Mammary epithelial cell (primary cell): ENCODE measurements around the gene DDX28.

Source experiments
- EZH2 ChIP-seq: IDR thresholded peaks from 2 replicates; pipeline ENCODE4 v1.6.1; 2012; ENCODE audit warnings: low read length, inconsistent platforms, borderline replicate concordance
- TF ChIP-seq, protein P1 (sequence below), 2 donors: IDR thresholded peaks in 1 of 2; conservative IDR thresholded peaks in 1 of 2; 2 replicates each; pipeline ENCODE4 v1.5.1; 2011 to 2012; ENCODE audit warnings: inconsistent platforms in 2 of 2, low read length in 2 of 2, mild to moderate bottlenecking in 2 of 2, control low read depth in 1 of 2, low read depth in 1 of 2; ENCODE audit not compliant: insufficient read depth in 1 of 2; ENCODE audit errors: extremely low read depth in 1 of 2

DNA sequence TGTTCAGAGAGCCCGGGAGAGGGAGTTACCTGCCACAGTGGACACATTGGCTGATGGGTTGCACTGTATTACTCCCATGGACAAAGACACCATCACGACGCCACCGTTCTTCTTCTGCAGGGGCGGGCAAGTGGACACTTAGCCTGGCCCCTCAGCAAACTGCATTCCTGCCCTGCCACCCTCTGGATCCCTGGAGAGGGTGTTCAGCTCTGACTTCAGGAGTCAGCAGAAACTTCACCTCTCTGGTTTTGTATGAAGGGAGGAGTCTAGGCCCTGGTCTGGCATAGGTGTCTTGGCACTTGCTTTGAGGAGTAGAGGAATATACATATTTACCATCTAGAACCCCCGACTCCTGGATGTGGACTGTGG, 33.0 kb downstream of the DDX28 start:
- TF ChIP-seq, protein P1, sequence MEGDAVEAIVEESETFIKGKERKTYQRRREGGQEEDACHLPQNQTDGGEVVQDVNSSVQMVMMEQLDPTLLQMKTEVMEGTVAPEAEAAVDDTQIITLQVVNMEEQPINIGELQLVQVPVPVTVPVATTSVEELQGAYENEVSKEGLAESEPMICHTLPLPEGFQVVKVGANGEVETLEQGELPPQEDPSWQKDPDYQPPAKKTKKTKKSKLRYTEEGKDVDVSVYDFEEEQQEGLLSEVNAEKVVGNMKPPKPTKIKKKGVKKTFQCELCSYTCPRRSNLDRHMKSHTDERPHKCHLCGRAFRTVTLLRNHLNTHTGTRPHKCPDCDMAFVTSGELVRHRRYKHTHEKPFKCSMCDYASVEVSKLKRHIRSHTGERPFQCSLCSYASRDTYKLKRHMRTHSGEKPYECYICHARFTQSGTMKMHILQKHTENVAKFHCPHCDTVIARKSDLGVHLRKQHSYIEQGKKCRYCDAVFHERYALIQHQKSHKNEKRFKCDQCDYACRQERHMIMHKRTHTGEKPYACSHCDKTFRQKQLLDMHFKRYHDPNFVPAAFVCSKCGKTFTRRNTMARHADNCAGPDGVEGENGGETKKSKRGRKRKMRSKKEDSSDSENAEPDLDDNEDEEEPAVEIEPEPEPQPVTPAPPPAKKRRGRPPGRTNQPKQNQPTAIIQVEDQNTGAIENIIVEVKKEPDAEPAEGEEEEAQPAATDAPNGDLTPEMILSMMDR (conservative IDR thresholded peaks at IDR 0.05 in 1 of 2, IDR thresholded peaks at IDR 0.05 in 1 of 2; ENCODE audit: extremely low read depth in 1 of 2, insufficient read depth in 1 of 2, low read depth in 1 of 2, low read length in 2 of 2) = no peak
- TF ChIP-seq EZH2 = no peak
